ENCODE data around the gene ADGRB3. TPM values are rescaled to one million over a fixed set of nuclear protein-coding genes. Genes with fewer than 3 reads are reported as not detected.

The ADGRB3 gene
- total and polyA plus RNA-seq, 2 donors (not counting 3 experiments of a cell fraction or from before 2014, with no cell fraction given) = not detected

DNA sequence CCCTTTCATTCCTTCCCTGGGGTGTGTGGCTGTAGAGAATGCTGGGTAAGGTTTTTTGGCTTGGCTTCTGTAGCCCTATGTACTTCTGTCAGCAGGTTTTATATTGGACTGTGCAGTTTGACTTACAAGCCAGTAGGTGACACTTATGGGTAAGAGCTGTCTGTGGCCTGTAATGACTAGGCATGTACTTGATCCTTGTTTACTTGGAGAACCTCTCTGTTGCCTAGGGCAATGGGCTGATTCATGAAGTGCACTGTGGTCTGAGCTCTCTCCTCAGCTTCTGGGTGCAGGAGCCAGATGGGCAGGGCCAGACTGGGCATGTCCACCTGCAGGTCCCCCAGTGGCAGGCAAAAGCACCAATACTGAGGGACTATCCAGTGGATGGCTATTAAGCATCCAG, 544.6 kb downstream of the ADGRB3 start:
- dilution Hi-C loops (cut with MboI; ENCODE audit: extremely low pct_ligation_motif_present, low sequenced_read_pairs) (no loop called here), intact Hi-C loops (cut with micrococcal nuclease) (no loop called here)
- CTCF ChIA-PET = no interaction called here
- no peaks in the 10 kb centered on the region for H3K27me3 ChIP-seq (ENCODE audit: control insufficient read depth in 2 of 2, insufficient read depth in 2 of 2, low read length in 2 of 2)
- no peak overlapping the region for H2AFZ ChIP-seq (ENCODE audit: low read depth, low read length)
- no peak for FAIRE-seq
- H3K9me3 ChIP-seq (replicated peaks; ENCODE audit: control insufficient read depth, insufficient read depth, low read length) = peaks cover 4% of the 10 kb centered on the region
- H3K9ac ChIP-seq (replicated peaks; ENCODE audit: extremely low read depth, insufficient read depth, low read length) = no peak overlapping the region
- no TSS peak for BruUV-seq (replicated peaks)
- H3K4me2 ChIP-seq (ENCODE audit: insufficient read depth, low read length) = no peak overlapping the region
- H3K9me1 ChIP-seq (replicated peaks; ENCODE audit: control insufficient read depth, extremely low read depth, insufficient read depth, low read length) = no peaks in the 10 kb centered on the region
- DNase-seq (ENCODE audit: low read depth, low spot score) = no peak
- H3K27ac ChIP-seq (ENCODE audit: insufficient read depth, low read depth, low read length) = no peak overlapping the region
- POLR2A ChIA-PET = no interaction called here
- TF ChIP-seq EZH2 (IDR thresholded peaks at IDR 0.05; ENCODE audit: borderline replicate concordance, low read depth, low read length, severe bottlenecking) = no peak
- no peaks in the 10 kb centered on the region for H4K20me1 ChIP-seq (replicated peaks; ENCODE audit: control insufficient read depth, extremely low read depth, insufficient read depth, low read length)
- no peaks in the 10 kb centered on the region for H3K36me3 ChIP-seq (ENCODE audit: control insufficient read depth in 2 of 2, extremely low read depth in 1 of 2, insufficient read depth in 2 of 2, low read length in 2 of 2)
- H3K79me2 ChIP-seq (ENCODE audit: control insufficient read depth, insufficient read depth, low read length) = no peaks in the 10 kb centered on the region
- no peak overlapping the region for H3K4me3 ChIP-seq (replicated peaks in 1 of 3; ENCODE audit: insufficient read depth in 1 of 3, low read depth in 1 of 3, low read length in 3 of 3)
- no peaks in the 10 kb centered on the region for H3K4me1 ChIP-seq (ENCODE audit: control insufficient read depth, extremely low read depth, insufficient read depth, low read length)

GRCh38 chr6:69180361-69181067, 545.4 kb downstream of the ADGRB3 start:
- FAIRE-seq = no peak
- BruUV-seq (replicated peaks) = no TSS peak

More at GRCh38 chr6:69180361-69181067, 545.4 kb downstream of the ADGRB3 start:
- no peak for DNase-seq (ENCODE audit: low read depth, low spot score)
- no peaks in the 10 kb centered on the region for H3K27me3 ChIP-seq (ENCODE audit: control insufficient read depth in 2 of 2, insufficient read depth in 2 of 2, low read length in 2 of 2)
- H4K20me1 ChIP-seq (replicated peaks; ENCODE audit: control insufficient read depth, extremely low read depth, insufficient read depth, low read length) = no peaks in the 10 kb centered on the region
- H3K4me3 ChIP-seq (replicated peaks in 1 of 3; ENCODE audit: insufficient read depth in 1 of 3, low read depth in 1 of 3, low read length in 3 of 3) = no peak overlapping the region
- H3K4me1 ChIP-seq (ENCODE audit: control insufficient read depth, extremely low read depth, insufficient read depth, low read length) = no peaks in the 10 kb centered on the region
- H3K9ac ChIP-seq (replicated peaks; ENCODE audit: extremely low read depth, insufficient read depth, low read length) = no peak overlapping the region
- TF ChIP-seq JUN (IDR thresholded peaks at IDR 0.05; ENCODE audit: borderline replicate concordance, insufficient read depth, insufficient read length, low read depth) (no peak), GATA2 (IDR thresholded peaks at IDR 0.05; ENCODE audit: insufficient read depth, insufficient read length, low read depth, low read length) (no peak), MYC (IDR thresholded peaks at IDR 0.05; ENCODE audit: low read depth, low read length) (no peak), FOS (IDR thresholded peaks at IDR 0.05; ENCODE audit: borderline replicate concordance, insufficient read depth, low read length) (no peak), POLR2A (IDR thresholded peaks at IDR 0.05; ENCODE audit: low read depth, low read length) (no peak), EZH2 (IDR thresholded peaks at IDR 0.05; ENCODE audit: borderline replicate concordance, low read depth, low read length, severe bottlenecking) (no peak), CTCF (IDR thresholded peaks at IDR 0.05; ENCODE audit: extremely low read depth in 1 of 2, insufficient read depth in 1 of 2, low read depth in 1 of 2, low read length in 2 of 2) (no peak), POLR2AphosphoS5 (IDR thresholded peaks at IDR 0.05; ENCODE audit: insufficient read depth, low read depth, low read length) (no peak)
- TF ChIP-seq, protein P1, sequence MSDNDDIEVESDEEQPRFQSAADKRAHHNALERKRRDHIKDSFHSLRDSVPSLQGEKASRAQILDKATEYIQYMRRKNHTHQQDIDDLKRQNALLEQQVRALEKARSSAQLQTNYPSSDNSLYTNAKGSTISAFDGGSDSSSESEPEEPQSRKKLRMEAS (IDR thresholded peaks at IDR 0.05; ENCODE audit: insufficient read depth, insufficient read length) = no peak
- ChIA-PET POLR2A (no interaction called here), CTCF (no interaction called here)
- H3K4me2 ChIP-seq (ENCODE audit: insufficient read depth, low read length) = no peak overlapping the region
- dilution Hi-C loops (cut with MboI; ENCODE audit: extremely low pct_ligation_motif_present, low sequenced_read_pairs) = no loop called here
- no peak overlapping the region for H2AFZ ChIP-seq (ENCODE audit: low read depth, low read length)
- H3K79me2 ChIP-seq (ENCODE audit: control insufficient read depth, insufficient read depth, low read length) = no peaks in the 10 kb centered on the region
- H3K9me3 ChIP-seq (replicated peaks; ENCODE audit: control insufficient read depth, insufficient read depth, low read length) = peaks cover 4% of the 10 kb centered on the region
- H3K36me3 ChIP-seq (ENCODE audit: control insufficient read depth in 2 of 2, extremely low read depth in 1 of 2, insufficient read depth in 2 of 2, low read length in 2 of 2) = no peaks in the 10 kb centered on the region
- H3K9me1 ChIP-seq (replicated peaks; ENCODE audit: control insufficient read depth, extremely low read depth, insufficient read depth, low read length) = no peaks in the 10 kb centered on the region
- intact Hi-C loops (cut with micrococcal nuclease) = no loop called here
- no peak overlapping the region for H3K27ac ChIP-seq (ENCODE audit: insufficient read depth, low read depth, low read length)
